Spleen (tissue), 11 donors: ENCODE data around the gene RIOX2. TPM values are rescaled to one million over a fixed set of nuclear protein-coding genes. Genes with fewer than 3 reads are reported as not detected.

Experiments used
- DNase-seq: peaks from one replicate; pipeline ENCODE4 v3.0.0-alpha.2; 2020
- H3K27ac ChIP-seq, 8 donors: fragments of 200-600 bp; sonication (generic) in 7 of 8; 1 replicate in 4 of 8; 2 replicates in 4 of 8; pipeline versions ENCODE4 v1.5.0 to v1.8.0; 2016 to 2021; ENCODE audit warnings: inconsistent platforms in 4 of 8, mild to moderate bottlenecking in 4 of 8, moderate library complexity in 1 of 8
- H3K27me3 ChIP-seq, 7 donors: fragments of 200-600 bp; sonication (generic) in 6 of 7; replicated peaks in 1 of 7; 1 replicate in 4 of 7; 2 replicates in 3 of 7; pipeline versions ENCODE4 v1.5.0 to v1.8.0; 2016 to 2021; ENCODE audit warnings: inconsistent platforms in 3 of 7, mild to moderate bottlenecking in 1 of 7
- H3K36me3 ChIP-seq, 6 donors: fragments of 200-600 bp; sonication (generic) in 5 of 6; 1 replicate in 4 of 6; 2 replicates in 2 of 6; pipeline versions ENCODE4 v1.5.0 to v1.8.0; 2016 to 2021; ENCODE audit warnings: inconsistent platforms in 2 of 6
- H3K4me1 ChIP-seq, 6 donors: fragments of 200-600 bp; sonication (generic) in 5 of 6; 1 replicate in 3 of 6; 2 replicates in 3 of 6; pipeline versions ENCODE4 v1.5.0 to v1.8.0; 2016 to 2021; ENCODE audit warnings: inconsistent platforms in 3 of 6
- H3K4me3 ChIP-seq, 8 donors: fragments of 200-600 bp; sonication (generic) in 7 of 8; 1 replicate in 4 of 8; 2 replicates in 4 of 8; pipeline versions ENCODE4 v1.5.0 to v1.8.0; 2016 to 2021; ENCODE audit warnings: inconsistent platforms in 4 of 8, mild to moderate bottlenecking in 4 of 8, moderate library complexity in 2 of 8
- H3K9me3 ChIP-seq, 8 donors: fragments of 200-600 bp; sonication (generic) in 7 of 8; 1 replicate in 4 of 8; 2 replicates in 4 of 8; pipeline versions ENCODE4 v1.5.0 to v1.8.0; 2016 to 2021; ENCODE audit warnings: inconsistent platforms in 4 of 8
- CTCF ChIP-seq, 11 experiments: fragments of 200-600 bp in 7 of 11; fragments of 450-650 bp in 4 of 11; sonication (generic) in 4 of 11; IDR thresholded peaks in 8 of 11; conservative IDR thresholded peaks in 3 of 11; 1 replicate in 7 of 11; 2 replicates in 4 of 11; pipeline versions ENCODE4 v1.4.0 to v1.8.0; 2016 to 2021; ENCODE audit warnings: antibody characterized with exemption in 11 of 11, inconsistent platforms in 4 of 11, mild to moderate bottlenecking in 1 of 11
- POLR2A ChIP-seq, 3 donors: fragments of 450-650 bp; IDR thresholded peaks; one replicate each; pipeline ENCODE4 v1.5.1; 2017; ENCODE audit warnings: antibody characterized with exemption in 3 of 3, mild to moderate bottlenecking in 1 of 3
- POLR2AphosphoS5 ChIP-seq, 3 donors: sonication (generic); formaldehyde crosslinking; IDR thresholded peaks; one replicate each; pipeline ENCODE4 v1.5.1; 2017; ENCODE audit warnings: antibody characterized with exemption in 3 of 3
- WGBS, 5 donors: extraction: QIAGEN DNeasy Blood & Tissue Kit in 3 of 5; methylation state at CpG; one replicate each; pipeline versions ENCODE4 v1.1.5 to v1.1.7; 2013 to 2018; 5-methylcytosine and 5-hydroxymethylcytosine counted together
- intact Hi-C: fragments of 100-400 bp; cut with DNase I; formaldehyde crosslinking; loops from one replicate; pipeline ENCODE4 v1.15.0; 2023; ENCODE audit warnings: low total_unique reads
- polyA plus RNA-seq, 3 donors: library from polyadenylated mRNA; stranded (reverse); fragments of 200-250 nt; gene quantifications; one replicate each; pipeline ENCODE4 v1.2.1, GENCODE V29; 2013
- total RNA-seq, 7 donors: library from RNA; depleted of rRNA in 3 of 7; stranded (reverse); fragments of >200 nt in 3 of 7; fragmentation: NEBNext Ultra II Directional in 4 of 7; extraction: Animal tissue kit (Norgen Biotek cat#: 25700) in 4 of 7; gene quantifications; one replicate each; pipeline versions ENCODE4 v1.1.0 to v1.2.1, GENCODE V29; 2016 to 2021
- donor health status: healthy with polysubstance abuse.
- donor health status: DM: no; HTN: no; CAD: no; lungs with moderate emphysema.
- donor health status: DM: no; HTN: no; CAD: no.
- donor health status: Bipolar disorder and iron deficiency.
- donor health status: healthy.
- donor health status: DM: no; HTN: no; CAD: no.
- donor health status: DM: yes; HTN: yes; CAD: no.

The RIOX2 gene
- total and polyA plus RNA-seq, 10 donors: 13.5 to 29.7 (median 18.7) TPM

DNA sequence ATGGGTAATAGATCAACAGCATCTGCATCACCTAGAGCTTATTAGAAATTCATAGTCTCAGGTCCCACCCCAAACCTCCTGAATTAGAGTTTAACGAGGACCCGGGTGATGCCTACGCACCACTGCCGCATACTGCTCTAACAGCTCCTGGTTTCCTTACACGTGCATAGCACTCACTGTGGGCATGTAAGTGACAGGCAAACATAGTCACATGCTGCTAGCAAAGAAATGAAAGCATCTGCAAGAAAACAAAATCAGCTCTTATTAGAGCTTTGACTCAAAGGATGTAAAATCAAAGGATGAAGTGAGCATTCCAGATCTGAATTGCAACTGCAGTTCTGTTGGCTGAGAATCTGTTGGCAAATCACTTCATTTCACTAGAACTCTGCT lies 19.1 kb upstream of the RIOX2 start:
- no peak overlapping the region for H3K27ac ChIP-seq
- WGBS, 5 donors: 54 to 71% (median 63%) methylated on average over 5 of the region's 5 CpGs
- H3K9me3 ChIP-seq: no peaks in the 10 kb centered on the region
- no peak for TF ChIP-seq POLR2AphosphoS5 (IDR thresholded peaks at IDR 0.05)
- no peak for TF ChIP-seq POLR2A (IDR thresholded peaks at IDR 0.05)
- no peak for TF ChIP-seq CTCF (IDR thresholded peaks at IDR 0.05 in 8 of 11, conservative IDR thresholded peaks at IDR 0.05 in 3 of 11)
- no peak for DNase-seq
- H3K4me3 ChIP-seq: no peak overlapping the region
- no peaks in the 10 kb centered on the region for H3K36me3 ChIP-seq
- H3K4me1 ChIP-seq: peaks cover 0 to 8% (median 0%) of the 10 kb centered on the region in 6 donors
- no peaks in the 10 kb centered on the region for H3K27me3 ChIP-seq
- intact Hi-C loops: no loop called here

DNA sequence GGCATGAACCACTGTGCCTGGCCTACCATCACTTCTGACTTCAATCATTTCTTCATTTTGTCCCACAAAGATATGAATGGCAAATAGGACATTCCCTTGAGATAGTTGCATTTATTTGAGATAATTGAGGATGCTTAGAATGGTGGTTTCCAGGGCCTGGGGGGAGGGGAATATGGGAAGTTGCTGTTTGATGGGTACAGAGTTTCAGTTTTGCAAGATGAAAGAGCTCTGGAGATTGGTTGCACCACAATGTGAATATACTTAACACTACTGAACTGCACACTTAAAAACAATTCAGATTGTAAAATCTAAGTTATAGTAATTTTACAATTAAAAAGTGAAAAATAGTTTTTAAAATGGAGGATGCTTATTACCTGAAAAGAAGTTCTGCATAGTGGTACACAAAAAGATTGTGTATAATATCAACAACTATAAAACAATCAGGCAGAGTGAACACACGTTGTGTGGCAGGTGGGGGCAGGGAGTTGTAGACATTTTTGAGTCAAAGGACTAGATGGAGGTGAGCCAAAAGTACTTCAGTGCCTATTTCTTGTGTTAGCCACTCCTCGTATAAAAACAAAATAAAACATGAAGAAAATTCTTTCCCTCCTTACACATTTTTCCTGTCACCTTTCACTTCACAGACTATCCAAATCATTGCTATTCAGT lies 18.5 kb upstream of the RIOX2 start:
- Histone ChIP-seq H3K27ac (no peak overlapping the region), H3K4me3 (no peak overlapping the region), H3K4me1 (peaks cover 0 to 8% (median 0%) of the 10 kb centered on the region in 6 donors), H3K36me3 (no peaks in the 10 kb centered on the region), H3K27me3 (no peaks in the 10 kb centered on the region), H3K9me3 (no peaks in the 10 kb centered on the region)
- WGBS, 5 donors: 46 to 63% (median 50%) methylated on average over 2 of the region's 2 CpGs
- DNase-seq: no peak
- intact Hi-C loops: no loop called here
- TF ChIP-seq POLR2AphosphoS5 (IDR thresholded peaks at IDR 0.05): no peak
- no peak for TF ChIP-seq POLR2A (IDR thresholded peaks at IDR 0.05)
- TF ChIP-seq CTCF (IDR thresholded peaks at IDR 0.05 in 8 of 11, conservative IDR thresholded peaks at IDR 0.05 in 3 of 11): no peak

GRCh38 chr3:97988784-97989568 lies 16.7 kb upstream of the RIOX2 start:
- H3K4me1 ChIP-seq: peaks cover 0 to 8% (median 0%) of the 10 kb centered on the region in 6 donors
- intact Hi-C loops: no loop called here

More at GRCh38 chr3:97988784-97989568, 16.7 kb upstream of the RIOX2 start:
- Histone ChIP-seq H3K27me3 (no peaks in the 10 kb centered on the region), H3K27ac (no peak overlapping the region), H3K36me3 (no peaks in the 10 kb centered on the region), H3K4me3 (no peak overlapping the region), H3K9me3 (no peaks in the 10 kb centered on the region)
- 94 to 100% (median 98%) methylated on average over 3 of the region's 3 CpGs for WGBS, 5 donors
- no peak for DNase-seq
- TF ChIP-seq CTCF (IDR thresholded peaks at IDR 0.05 in 8 of 11, conservative IDR thresholded peaks at IDR 0.05 in 3 of 11) (no peak), POLR2AphosphoS5 (IDR thresholded peaks at IDR 0.05) (no peak), POLR2A (IDR thresholded peaks at IDR 0.05) (no peak)
